Stimulated activated CD4-positive, alpha-beta T cell treated with anti-CD3 and anti-CD28 coated beads, Interleukin-2, amount 100 ng/mL, for 4 hours (primary cell): Measurements from ENCODE around the gene YAE1.

Experiments
- DNase-seq: peaks from one replicate; pipeline ENCODE4 v3.0.0-alpha.2; 2020; ENCODE audit warnings: low read depth

The YAE1 gene

DNA sequence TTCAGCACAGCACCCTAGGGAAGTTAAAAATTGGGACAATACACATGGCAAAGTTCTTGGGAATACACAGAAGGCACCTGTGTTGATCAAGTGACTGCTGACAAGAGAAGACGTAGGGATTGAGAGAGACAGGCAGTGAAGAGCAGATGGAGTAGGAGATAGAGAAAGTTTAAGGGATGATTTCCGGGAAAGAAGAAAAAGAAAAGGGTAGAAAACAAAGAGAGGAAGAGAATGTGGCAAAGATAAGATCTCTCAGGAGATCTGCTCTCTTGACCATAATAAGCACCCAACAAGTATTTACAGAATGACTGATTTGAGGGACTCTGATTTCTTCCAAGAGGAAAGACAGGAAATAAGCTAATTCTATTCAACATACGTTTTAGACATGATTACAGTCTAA lies 42.1 kb downstream of the YAE1 start:
- no peak for DNase-seq

DNA sequence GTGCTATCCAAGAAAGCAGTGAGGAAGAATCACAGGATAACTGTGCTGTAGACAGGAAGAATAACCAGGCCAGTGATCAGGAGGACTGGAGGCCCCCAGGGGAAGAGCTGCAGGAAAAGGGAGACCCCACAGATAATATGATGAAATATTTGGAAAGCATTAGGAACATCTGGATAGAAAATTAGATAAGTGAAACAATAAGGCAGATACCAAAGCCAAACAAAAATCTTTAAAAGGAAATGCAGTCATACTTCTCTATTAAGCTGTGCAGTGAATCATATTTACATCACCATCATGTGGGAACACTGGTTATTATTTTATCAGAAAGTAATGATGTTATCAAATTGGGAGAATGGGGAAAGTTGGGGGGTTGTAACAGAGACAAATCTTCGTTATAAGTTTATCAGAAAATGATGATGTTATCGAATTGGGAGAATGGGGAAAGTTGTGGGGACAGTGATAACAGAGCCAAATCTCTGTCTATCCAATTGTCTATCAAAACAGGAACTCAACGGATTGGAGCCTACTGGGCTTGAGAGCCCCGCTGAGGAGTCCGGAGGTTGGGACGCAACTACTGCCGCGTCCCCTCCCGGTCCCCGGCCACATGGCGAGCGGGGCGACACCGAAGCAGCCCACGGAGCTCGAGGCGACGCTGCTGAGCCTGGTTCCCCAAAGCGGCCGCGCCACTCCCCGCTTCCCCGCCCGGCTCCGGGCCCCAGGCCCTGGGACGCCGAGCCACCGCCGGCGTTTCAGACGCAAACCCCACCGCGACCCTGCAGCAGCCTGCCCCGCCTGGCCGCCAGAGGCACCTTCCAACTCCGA lies 43.1 kb downstream of the YAE1 start:
- DNase-seq: no peak

DNA sequence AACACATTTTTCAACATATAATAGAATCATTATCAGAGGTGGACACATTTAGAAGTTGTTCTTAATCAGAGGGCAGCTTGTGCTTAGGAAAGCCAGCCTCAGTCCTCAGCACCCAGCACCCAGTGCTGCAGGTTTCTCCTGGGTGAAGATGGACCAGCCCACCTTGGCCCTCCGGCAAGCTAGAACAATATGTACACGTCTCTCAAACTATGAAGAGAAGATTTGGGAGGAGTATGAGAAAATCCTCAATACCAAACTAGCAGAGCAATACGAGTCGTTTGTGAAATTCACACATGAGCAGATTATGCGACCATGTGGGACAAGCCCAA lies 43.7 kb downstream of the YAE1 start:
- no peak for DNase-seq

DNA sequence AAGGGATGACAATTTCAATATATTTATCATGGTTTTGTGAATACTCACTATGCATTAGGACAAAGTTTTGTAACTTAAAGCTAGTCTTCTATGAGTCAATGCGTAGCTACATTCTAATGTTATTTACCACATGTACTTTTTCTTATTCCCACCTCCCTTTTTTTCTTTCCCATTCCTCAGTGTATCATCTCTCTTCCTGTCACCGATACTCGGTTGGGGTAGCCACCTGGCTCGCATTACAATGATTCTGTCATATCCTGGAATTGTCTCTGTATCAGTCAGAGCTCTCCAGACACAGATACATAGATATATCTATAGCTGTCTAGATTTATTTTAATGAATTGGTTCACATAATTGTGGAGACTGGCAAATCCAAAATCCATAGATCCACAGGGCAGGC lies 47.4 kb downstream of the YAE1 start:
- DNase-seq: no peak

DNA sequence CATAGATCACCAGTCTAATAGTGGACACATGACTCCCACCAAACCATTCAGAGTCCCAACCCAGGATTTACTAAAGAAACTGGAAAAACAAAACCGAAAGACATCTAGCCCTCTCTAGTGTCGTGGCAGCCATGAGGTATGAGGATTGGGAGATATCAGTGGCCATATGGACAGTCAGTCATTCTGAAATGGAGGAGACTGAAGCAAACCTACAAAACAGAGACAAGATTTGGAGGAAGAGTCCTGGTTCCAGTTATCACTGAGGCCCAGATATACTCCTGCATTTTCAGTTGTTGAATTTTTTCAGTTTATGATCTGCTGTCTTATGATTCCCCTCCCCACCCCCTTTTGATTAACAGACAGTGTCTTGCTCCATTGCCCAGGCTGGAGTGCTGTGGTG lies 48.1 kb downstream of the YAE1 start:
- DNase-seq: no peak

DNA sequence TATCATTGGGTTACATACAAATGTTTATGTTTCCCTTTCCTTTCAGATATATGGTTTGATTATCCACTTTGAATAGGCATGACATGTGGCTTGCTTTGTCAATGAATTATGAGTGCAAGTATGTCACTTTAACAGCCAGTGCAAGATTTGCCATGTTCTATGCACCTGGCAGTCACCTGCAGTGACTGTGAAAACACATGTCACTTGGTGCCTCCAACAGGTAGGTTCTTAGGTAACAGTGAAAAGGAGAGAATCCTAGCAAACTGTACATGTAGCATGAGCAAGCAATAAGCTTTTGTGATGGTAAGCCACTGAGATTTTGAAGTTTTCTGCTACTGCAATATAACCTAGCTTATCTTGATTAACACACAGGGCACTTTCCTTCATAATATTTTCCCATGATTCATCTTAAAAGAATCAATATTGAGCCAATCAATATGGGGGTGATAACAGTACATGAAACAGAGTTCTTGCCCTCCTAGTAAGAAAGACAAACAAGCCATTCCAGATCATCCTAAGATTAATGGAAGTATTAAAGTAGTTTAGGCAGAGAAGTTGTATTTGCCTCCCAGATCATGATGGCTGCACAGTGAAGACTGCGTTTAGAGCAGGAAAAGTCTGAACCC lies 49.3 kb downstream of the YAE1 start:
- DNase-seq: no peak

DNA sequence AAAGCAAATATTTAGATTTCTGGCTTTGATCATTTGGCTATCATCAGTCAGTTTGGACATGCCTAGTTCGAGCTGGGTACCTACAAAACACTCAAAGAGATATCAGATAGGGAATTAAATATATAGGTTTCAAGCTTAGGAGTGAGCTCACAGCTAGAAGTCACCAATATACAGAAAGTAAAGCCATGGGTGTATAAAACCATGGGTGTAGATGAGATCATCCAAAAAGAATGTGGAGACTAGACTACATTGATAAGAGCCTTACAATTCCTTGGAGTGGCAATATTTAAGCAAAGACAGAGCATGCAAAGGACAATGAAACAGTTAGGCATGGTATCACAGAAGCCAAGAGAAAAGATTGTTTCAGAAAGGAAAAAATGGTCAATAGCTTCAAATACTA lies 49.9 kb downstream of the YAE1 start:
- no peak for DNase-seq

DNA sequence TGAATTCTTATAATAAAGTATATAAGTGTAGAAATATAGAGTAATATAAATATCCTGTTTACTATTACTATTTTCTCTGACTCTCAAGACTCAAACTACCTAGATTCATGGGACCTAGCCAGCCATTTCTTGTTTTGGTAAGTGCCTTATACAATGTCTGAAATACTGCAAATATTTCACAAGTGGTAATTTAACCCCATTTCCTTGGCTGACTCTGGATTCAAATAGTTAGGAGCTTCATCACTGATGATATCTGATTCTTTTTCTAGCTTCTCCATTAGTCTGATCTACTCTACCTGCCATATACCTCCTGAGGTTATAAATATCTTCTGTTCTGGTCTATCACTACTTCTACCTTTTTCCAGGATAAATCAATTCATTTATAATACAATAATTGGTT lies 50.8 kb downstream of the YAE1 start:
- no peak for DNase-seq

DNA sequence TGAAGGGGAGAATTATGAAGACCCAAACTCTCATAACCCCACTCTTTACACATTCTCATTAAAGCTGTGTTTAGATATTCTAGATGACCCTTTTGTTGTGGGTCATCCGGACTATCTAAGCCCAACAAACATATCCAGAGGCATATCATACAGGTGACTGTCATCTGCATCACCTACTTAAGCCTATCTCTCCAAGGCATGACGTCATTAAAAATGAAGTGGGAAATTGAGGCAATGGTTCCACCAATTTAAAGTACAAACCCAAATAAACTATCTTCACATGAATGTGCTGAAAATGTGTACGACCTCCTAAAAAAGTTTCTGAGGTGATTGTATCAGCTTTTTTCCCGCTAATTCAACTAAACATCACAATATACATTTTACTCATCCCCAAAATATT lies 52.7 kb downstream of the YAE1 start:
- no peak for DNase-seq

DNA sequence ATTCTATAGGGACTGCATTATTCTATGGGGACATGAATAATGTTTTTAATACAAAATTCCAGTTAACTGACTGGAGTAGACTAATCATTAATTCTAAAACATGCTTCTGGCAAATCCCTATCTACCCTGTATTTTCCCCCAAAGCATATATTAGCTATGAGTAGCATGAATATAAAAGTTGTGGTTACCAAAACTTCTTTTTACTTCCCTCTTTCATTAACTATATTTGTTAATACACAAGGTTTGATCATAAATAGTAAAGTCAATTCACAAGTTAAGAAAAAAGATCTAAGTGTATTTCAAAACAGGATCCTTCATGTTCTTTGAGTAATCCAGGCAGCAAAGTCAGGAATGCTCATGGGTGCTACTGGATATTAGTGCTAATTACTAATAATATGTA lies 54.3 kb downstream of the YAE1 start:
- no peak for DNase-seq

DNA sequence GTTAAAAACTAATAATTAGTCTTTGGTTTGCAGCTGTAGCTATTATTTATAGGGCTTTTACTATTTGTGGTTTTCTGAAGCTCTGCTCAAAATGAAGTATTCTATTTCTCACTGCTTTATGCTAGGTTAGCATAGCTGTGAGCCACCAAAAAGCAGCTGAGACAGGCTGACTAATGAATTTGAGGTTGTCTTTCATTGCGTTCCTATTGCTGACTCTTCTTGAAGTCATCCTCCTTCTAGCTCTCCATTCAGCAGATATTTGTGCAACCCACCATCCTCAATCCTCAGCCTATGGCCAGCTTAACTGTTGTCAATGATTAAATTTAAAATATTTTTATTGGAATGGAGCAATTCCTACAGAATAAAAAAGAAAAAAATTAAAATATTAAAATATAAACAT lies 55.1 kb downstream of the YAE1 start:
- DNase-seq: no peak

DNA sequence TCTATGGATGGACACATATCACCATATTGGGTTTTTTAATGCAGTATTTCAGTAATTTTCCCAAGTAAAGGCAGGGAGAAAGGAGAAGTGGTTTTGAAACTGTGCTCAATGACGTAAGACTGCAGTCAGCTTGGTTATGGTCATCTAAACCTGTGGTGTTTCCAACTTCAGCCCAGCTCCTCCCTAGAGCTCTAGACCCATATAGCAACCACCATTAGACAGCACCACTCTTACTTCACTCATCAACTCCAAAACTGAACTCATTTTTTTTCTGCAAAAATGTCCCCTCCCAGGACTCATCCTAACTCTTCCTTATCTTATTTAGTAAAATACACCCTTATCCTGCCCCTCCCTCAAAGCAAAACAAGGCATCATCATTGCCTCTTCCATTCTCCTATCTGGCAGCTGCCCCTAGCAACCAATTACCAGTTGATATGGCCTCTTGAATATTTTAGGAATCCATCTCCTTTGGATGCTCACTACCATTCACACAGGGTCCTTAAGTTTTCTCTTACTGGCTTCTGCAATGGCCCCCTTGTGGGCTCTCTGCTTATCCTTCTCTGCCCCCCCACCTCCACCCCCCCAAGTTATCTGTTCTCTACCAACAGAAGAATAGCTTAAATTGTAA lies 55.7 kb downstream of the YAE1 start:
- DNase-seq: no peak
